ENCODE results near the gene FAM234A. TPM values are rescaled to one million over a fixed set of nuclear protein-coding genes. Genes with fewer than 3 reads are reported as not detected.

Gene FAM234A
- total and polyA plus RNA-seq, 2 donors (not counting 1 experiment from before 2014, with no cell fraction given) = 64.8 to 68.5 TPM

- Histone ChIP-seq H3K27ac (ENCODE audit: insufficient read depth, low read length) (no peak overlapping the region), H3K79me2 (ENCODE audit: control insufficient read depth, insufficient read depth, low read length) (no peaks in the 10 kb centered on the region), H3K4me1 (ENCODE audit: control insufficient read depth, extremely low read depth, insufficient read depth, low read length) (no peaks in the 10 kb centered on the region), H3K36me3 (ENCODE audit: control insufficient read depth, insufficient read depth, low read length) (peaks cover 26% of the 10 kb centered on the region), H3K9me3 (ENCODE audit: control insufficient read depth, insufficient read depth, low read depth, low read length) (no peaks in the 10 kb centered on the region), H3K4me2 (ENCODE audit: extremely low read depth, insufficient read depth, low read length) (no peak overlapping the region), H2AFZ (ENCODE audit: low read length) (no peak overlapping the region), H3K27me3 (ENCODE audit: control insufficient read depth, insufficient read depth, low read length) (no peaks in the 10 kb centered on the region), H3K4me3 (replicated peaks in 1 of 4; ENCODE audit: control extremely low read depth in 1 of 4, insufficient read depth in 1 of 4, low read depth in 3 of 4, low read length in 4 of 4) (no peak overlapping the region), H3K9ac (ENCODE audit: insufficient read depth, low read length) (no peak overlapping the region), H4K20me1 (ENCODE audit: control insufficient read depth, extremely low read depth, insufficient read depth, low read length) (no peaks in the 10 kb centered on the region)
- DNase-seq (ENCODE audit: low read depth in 2 of 2) = no peak
- TF ChIP-seq EZH2 (IDR thresholded peaks at IDR 0.05; ENCODE audit: low read length, missing control alignments) (no peak), CTCF (conservative IDR thresholded peaks at IDR 0.05 in 1 of 2, IDR thresholded peaks at IDR 0.05 in 1 of 2; ENCODE audit: low read depth in 1 of 2, low read length in 2 of 2) (no peak)
These were observed 47.3 kb upstream of the FAM234A start for GRCh38 chr16:187330-187729.

GRCh38 chr16:188674-189073 is 45.9 kb upstream of the FAM234A start:
- peaks cover 26% of the 10 kb centered on the region for H3K36me3 ChIP-seq (ENCODE audit: control insufficient read depth, insufficient read depth, low read length)
- TF ChIP-seq EZH2 (IDR thresholded peaks at IDR 0.05; ENCODE audit: low read length, missing control alignments) = no peak
- no peak for TF ChIP-seq CTCF (conservative IDR thresholded peaks at IDR 0.05 in 1 of 2, IDR thresholded peaks at IDR 0.05 in 1 of 2; ENCODE audit: low read depth in 1 of 2, low read length in 2 of 2)
- no peak for DNase-seq (ENCODE audit: low read depth in 2 of 2)
- H2AFZ ChIP-seq (ENCODE audit: low read length) = no peak overlapping the region
- H3K4me2 ChIP-seq (ENCODE audit: extremely low read depth, insufficient read depth, low read length) = no peak overlapping the region
- no peak overlapping the region for H3K9ac ChIP-seq (ENCODE audit: insufficient read depth, low read length)
- no peaks in the 10 kb centered on the region for H3K27me3 ChIP-seq (ENCODE audit: control insufficient read depth, insufficient read depth, low read length)
- H3K4me1 ChIP-seq (ENCODE audit: control insufficient read depth, extremely low read depth, insufficient read depth, low read length) = no peaks in the 10 kb centered on the region
- H3K9me3 ChIP-seq (ENCODE audit: control insufficient read depth, insufficient read depth, low read depth, low read length) = no peaks in the 10 kb centered on the region
- no peak overlapping the region for H3K27ac ChIP-seq (ENCODE audit: insufficient read depth, low read length)
- H3K79me2 ChIP-seq (ENCODE audit: control insufficient read depth, insufficient read depth, low read length) = no peaks in the 10 kb centered on the region
- no peaks in the 10 kb centered on the region for H4K20me1 ChIP-seq (ENCODE audit: control insufficient read depth, extremely low read depth, insufficient read depth, low read length)
- H3K4me3 ChIP-seq (replicated peaks in 1 of 4; ENCODE audit: control extremely low read depth in 1 of 4, insufficient read depth in 1 of 4, low read depth in 3 of 4, low read length in 4 of 4) = no peak overlapping the region

GRCh38 chr16:189604-190186 is 44.9 kb upstream of the FAM234A start:
- H3K9ac ChIP-seq (ENCODE audit: insufficient read depth, low read length) = no peak overlapping the region
- no peaks in the 10 kb centered on the region for H3K79me2 ChIP-seq (ENCODE audit: control insufficient read depth, insufficient read depth, low read length)
- TF ChIP-seq CTCF (conservative IDR thresholded peaks at IDR 0.05 in 1 of 2, IDR thresholded peaks at IDR 0.05 in 1 of 2; ENCODE audit: low read depth in 1 of 2, low read length in 2 of 2) (no peak), EZH2 (IDR thresholded peaks at IDR 0.05; ENCODE audit: low read length, missing control alignments) (no peak)
- H3K27me3 ChIP-seq (ENCODE audit: control insufficient read depth, insufficient read depth, low read length) = no peaks in the 10 kb centered on the region
- no peak for DNase-seq (ENCODE audit: low read depth in 2 of 2)
- no peaks in the 10 kb centered on the region for H4K20me1 ChIP-seq (ENCODE audit: control insufficient read depth, extremely low read depth, insufficient read depth, low read length)
- no peak overlapping the region for H2AFZ ChIP-seq (ENCODE audit: low read length)
- no peaks in the 10 kb centered on the region for H3K9me3 ChIP-seq (ENCODE audit: control insufficient read depth, insufficient read depth, low read depth, low read length)
- no peak overlapping the region for H3K4me3 ChIP-seq (replicated peaks in 1 of 4; ENCODE audit: control extremely low read depth in 1 of 4, insufficient read depth in 1 of 4, low read depth in 3 of 4, low read length in 4 of 4)
- no peak overlapping the region for H3K4me2 ChIP-seq (ENCODE audit: extremely low read depth, insufficient read depth, low read length)
- H3K4me1 ChIP-seq (ENCODE audit: control insufficient read depth, extremely low read depth, insufficient read depth, low read length) = no peaks in the 10 kb centered on the region
- peaks cover 30% of the 10 kb centered on the region for H3K36me3 ChIP-seq (ENCODE audit: control insufficient read depth, insufficient read depth, low read length)
- no peak overlapping the region for H3K27ac ChIP-seq (ENCODE audit: insufficient read depth, low read length)
